Keratinocyte (primary cell): ENCODE measurements around the gene PPOX. TPM values are rescaled to one million over a fixed set of nuclear protein-coding genes. Genes with fewer than 3 reads are reported as not detected.

Source experiments
- DNase-seq: peaks from one replicate; pipeline ENCODE4 v3.0.0-alpha.2; 2011; ENCODE audit warnings: low read depth, missing footprints, low spot score
- FAIRE-seq: peaks from 2 replicates; lab custom pipeline; 2011; peaks lifted over from hg19 to GRCh38; lab: Jason Lieb, UNC
- H2AFZ ChIP-seq: 2 replicates; pipeline ENCODE4 v1.6.0; 2012; ENCODE audit warnings: low read length, control low read depth, inconsistent platforms; ENCODE audit not compliant: control insufficient read depth
- H3K27ac ChIP-seq: 2 replicates; pipeline ENCODE4 v1.5.1; 2011; ENCODE audit warnings: low read length; ENCODE audit not compliant: control insufficient read depth, insufficient read depth
- H3K27me3 ChIP-seq: 3 replicates; pipeline ENCODE4 v1.6.0; 2011; ENCODE audit warnings: low read length; ENCODE audit not compliant: control insufficient read depth, insufficient read depth; ENCODE audit errors: extremely low read depth
- H3K36me3 ChIP-seq, 2 experiments: 2 replicates in 1 of 2; 3 replicates in 1 of 2; pipeline ENCODE4 v1.5.1; 2011; ENCODE audit warnings: low read length in 2 of 2, mild to moderate bottlenecking in 1 of 2; ENCODE audit not compliant: control insufficient read depth in 2 of 2, insufficient read depth in 2 of 2; ENCODE audit errors: extremely low read depth in 1 of 2
- H3K4me1 ChIP-seq: 3 replicates; pipeline ENCODE4 v1.5.1; 2011; ENCODE audit warnings: low read length; ENCODE audit not compliant: control insufficient read depth, insufficient read depth; ENCODE audit errors: extremely low read depth
- H3K4me2 ChIP-seq: 3 replicates; pipeline ENCODE4 v1.6.0; 2011; ENCODE audit warnings: low read depth, low read length; ENCODE audit not compliant: control insufficient read depth, insufficient read depth; ENCODE audit errors: extremely low read depth
- H3K4me3 ChIP-seq, 3 experiments: fragments of 200-600 bp in 1 of 3; sonication (generic) in 1 of 3; 2 replicates in 2 of 3; 3 replicates in 1 of 3; pipeline ENCODE4 v1.5.1; 2011 to 2016; ENCODE audit warnings: low read length in 3 of 3, mild to moderate bottlenecking in 3 of 3, control low read depth in 2 of 3, inconsistent platforms in 1 of 3, low read depth in 1 of 3, mixed read lengths in 1 of 3, mixed run types in 1 of 3, moderate library complexity in 1 of 3; ENCODE audit not compliant: control insufficient read depth in 2 of 3, insufficient read depth in 2 of 3; ENCODE audit errors: extremely low read depth in 1 of 3
- H3K79me2 ChIP-seq: 2 replicates; pipeline ENCODE4 v1.6.0; 2012; ENCODE audit warnings: low read length; ENCODE audit not compliant: control insufficient read depth, insufficient read depth
- H3K9ac ChIP-seq: 3 replicates; pipeline ENCODE4 v1.6.0; 2011; ENCODE audit warnings: low read length; ENCODE audit not compliant: control insufficient read depth, insufficient read depth; ENCODE audit errors: extremely low read depth
- H3K9me1 ChIP-seq: 3 replicates; pipeline ENCODE4 v1.6.0; 2011; ENCODE audit warnings: low read length; ENCODE audit not compliant: control insufficient read depth, insufficient read depth; ENCODE audit errors: extremely low read depth
- H3K9me3 ChIP-seq: 2 replicates; pipeline ENCODE4 v1.5.1; 2012; ENCODE audit warnings: low read depth, low read length; ENCODE audit not compliant: control insufficient read depth
- H4K20me1 ChIP-seq: 3 replicates; pipeline ENCODE4 v1.6.0; 2011; ENCODE audit warnings: low read length; ENCODE audit not compliant: control insufficient read depth, insufficient read depth; ENCODE audit errors: extremely low read depth
- CTCF ChIP-seq, 3 experiments: IDR thresholded peaks in 1 of 3; conservative IDR thresholded peaks in 1 of 3; optimal IDR thresholded peaks in 1 of 3; 2 replicates in 2 of 3; 3 replicates in 1 of 3; pipeline versions ENCODE3 to v1.5.1; 2011; ENCODE audit warnings: low read length in 3 of 3, mild to moderate bottlenecking in 3 of 3, moderate library complexity in 2 of 3, control low read depth in 1 of 3, inconsistent platforms in 1 of 3; ENCODE audit not compliant: insufficient read depth in 2 of 3; ENCODE audit errors: extremely low read depth in 1 of 3
- EZH2 ChIP-seq: IDR thresholded peaks from one replicate; pipeline ENCODE4 v1.6.1; 2012; ENCODE audit warnings: inconsistent platforms, mild to moderate bottlenecking, low read length, moderate library complexity
- dilution Hi-C: fragments of 300-500 bp; cut with MboI; formaldehyde crosslinking; loops from one replicate; pipeline ENCODE4 v1.7.0; 2020; ENCODE audit warnings: low sequenced_read_pairs; ENCODE audit not compliant: extremely low pct_ligation_motif_present
- polyA plus RNA-seq, 5 experiments: library from polyadenylated mRNA; depleted of rRNA in 3 of 5; stranded (reverse) in 3 of 5; stranded (forward) in 1 of 5; unstranded in 1 of 5; fragments of >200 nt; gene quantifications; 1 replicate in 1 of 5; 2 replicates in 3 of 5; 3 replicates in 1 of 5; pipeline versions ENCODE4 v1.2.1 to v1.2.3, GENCODE V29; 2011 to 2012; ENCODE audit warnings: missing spikeins in 2 of 5, low read depth in 1 of 5, low replicate concordance in 1 of 5

PPOX gene
- polyA plus RNA-seq, 1 donor (not counting 4 experiments of a cell fraction or from before 2014, with no cell fraction given): 17.1 TPM

- dilution Hi-C loops: no loop called here
- Histone ChIP-seq H3K27me3 (no peaks in the 10 kb centered on the region), H4K20me1 (no peaks in the 10 kb centered on the region), H3K79me2 (peaks cover 1% of the 10 kb centered on the region), H3K36me3 (peaks cover 23 to 36% of the 10 kb centered on the region in 2 experiments), H3K9ac (no peak overlapping the region), H3K9me3 (no peaks in the 10 kb centered on the region), H3K27ac (no peak overlapping the region), H2AFZ (no peak overlapping the region), H3K4me1 (peaks cover 16% of the 10 kb centered on the region), H3K9me1 (no peaks in the 10 kb centered on the region), H3K4me3 (no peak overlapping the region), H3K4me2 (no peak overlapping the region)
- FAIRE-seq: no peak
- no peak for DNase-seq
- TF ChIP-seq CTCF (optimal IDR thresholded peaks at IDR 0.05 in 1 of 3, IDR thresholded peaks at IDR 0.05 in 1 of 3, conservative IDR thresholded peaks at IDR 0.05 in 1 of 3; ENCODE audit: extremely low read depth in 1 of 3, insufficient read depth in 2 of 3, low read length in 3 of 3): no peak
Observed at GRCh38 chr1:161168906-161169305, 2.7 kb downstream of the PPOX start.

GRCh38 chr1:161171191-161171590 is 5.0 kb downstream of the PPOX start:
- TF ChIP-seq EZH2 (no peak), CTCF (optimal IDR thresholded peaks at IDR 0.05 in 1 of 3, IDR thresholded peaks at IDR 0.05 in 1 of 3, conservative IDR thresholded peaks at IDR 0.05 in 1 of 3; ENCODE audit: extremely low read depth in 1 of 3, insufficient read depth in 2 of 3, low read length in 3 of 3) (peak in 2 of 3 experiments; percentile 17 to 18)
- no peak for FAIRE-seq
- Histone ChIP-seq H3K9me3 (no peaks in the 10 kb centered on the region), H3K79me2 (peaks cover 6% of the 10 kb centered on the region), H3K9ac (no peak overlapping the region), H3K4me1 (peaks cover 8% of the 10 kb centered on the region), H3K4me3 (no peak overlapping the region), H3K9me1 (no peaks in the 10 kb centered on the region), H3K36me3 (peaks cover 25 to 39% of the 10 kb centered on the region in 2 experiments), H3K27ac (no peak overlapping the region), H3K27me3 (no peaks in the 10 kb centered on the region), H2AFZ (no peak overlapping the region), H4K20me1 (no peaks in the 10 kb centered on the region), H3K4me2 (no peak overlapping the region)
- dilution Hi-C loops: no loop called here
- DNase-seq: no peak
